K562 (cell line): ENCODE results near the gene ROMO1. TPM values are rescaled to one million over a fixed set of nuclear protein-coding genes. Genes with fewer than 3 reads are reported as not detected.
A peak's percentile ranks its signal among the peaks of the same experiment; 100 is the strongest.

Source experiments
- CBFA2T3 ChIP-seq: fragments of 450-650 bp; IDR thresholded peaks from 2 replicates; pipeline ENCODE4 v1.6.1; 2017
- CC2D1A ChIP-seq: fragments of 450-650 bp; IDR thresholded peaks from 2 replicates; pipeline ENCODE4 v1.6.1; 2017; ENCODE audit warnings: mild to moderate bottlenecking
- CEBPZ ChIP-seq: fragments of 150-350 bp; IDR thresholded peaks from 2 replicates; pipeline ENCODE4 v1.6.1; 2014; ENCODE audit warnings: low read depth, mild to moderate bottlenecking, low read length, borderline replicate concordance
- HDAC1 ChIP-seq, 2 experiments: fragments of 450-650 bp; IDR thresholded peaks; 2 replicates each; pipeline ENCODE4 v1.6.1; 2016 to 2017; ENCODE audit warnings: inconsistent platforms in 1 of 2, mild to moderate bottlenecking in 1 of 2, moderate library complexity in 1 of 2
- HDAC2 ChIP-seq: fragments of 450-650 bp; IDR thresholded peaks from 2 replicates; pipeline ENCODE4 v1.6.1; 2016; ENCODE audit warnings: mild to moderate bottlenecking
- KAT7 ChIP-seq: sonication (generic); formaldehyde crosslinking; IDR thresholded peaks from 2 replicates; pipeline ENCODE4 v1.8.0; 2022; ENCODE audit warnings: missing genetic modification reagents, mild to moderate bottlenecking, borderline replicate concordance
- L3MBTL2 ChIP-seq: fragments of 450-650 bp; IDR thresholded peaks from 2 replicates; pipeline ENCODE4 v1.6.1; 2016; ENCODE audit warnings: mild to moderate bottlenecking, moderate library complexity
- LEF1 ChIP-seq: fragments of 450-650 bp; IDR thresholded peaks from 2 replicates; pipeline ENCODE4 v1.6.1; 2016; ENCODE audit warnings: mild to moderate bottlenecking
- NCOA4 ChIP-seq: fragments of 450-650 bp; IDR thresholded peaks from 2 replicates; pipeline ENCODE4 v1.6.1; 2018; ENCODE audit warnings: mild to moderate bottlenecking; ENCODE audit not compliant: partially characterized antibody
- POLR2G ChIP-seq: fragments of 200-400 bp; formaldehyde crosslinking; IDR thresholded peaks from 2 replicates; pipeline ENCODE4 v1.6.1; 2017; ENCODE audit warnings: low read depth, mild to moderate bottlenecking, antibody characterized with exemption, low read length, moderate library complexity
- SMARCC2 ChIP-seq: fragments of 450-650 bp; IDR thresholded peaks from 2 replicates; pipeline ENCODE4 v1.6.1; 2017; ENCODE audit warnings: antibody characterized with exemption, moderate library complexity, mild to moderate bottlenecking, low read depth
- YY1 ChIP-seq, 3 experiments: IDR thresholded peaks; 2 replicates each; pipeline ENCODE4 v1.6.1; 2011; ENCODE audit warnings: low read length in 2 of 3, mild to moderate bottlenecking in 2 of 3, moderate library complexity in 2 of 3, borderline replicate concordance in 1 of 3, control low read depth in 1 of 3, low read depth in 1 of 3; ENCODE audit not compliant: insufficient read depth in 3 of 3, insufficient replicate concordance in 2 of 3, control insufficient read depth in 1 of 3, insufficient read length in 1 of 3; ENCODE audit errors: extremely low read depth in 1 of 3
- ZNF644 ChIP-seq: fragments of 200-800 bp; sonication (Bioruptor generic); IDR thresholded peaks from 2 replicates; pipeline ENCODE4 v1.6.1; 2016; ENCODE audit warnings: low read depth, missing genetic modification characterization, missing compliant biosample characterization
- polyA plus RNA-seq, 8 experiments: library from polyadenylated mRNA; depleted of rRNA in 4 of 8; stranded (reverse) in 5 of 8; unstranded in 3 of 8; fragments of >200 nt; fragmentation: Nextera tagmentation in 2 of 8; fragmentation: Illumina TruSeq in 1 of 8; extraction: Ambion mirVana in 2 of 8; extraction: Trizol in 1 of 8; gene quantifications; 2 replicates each; pipeline versions ENCODE4 v1.2.1 to v1.2.3, GENCODE V29; 2011 to 2014; ENCODE audit warnings: inconsistent platforms in 1 of 8, missing spikeins in 1 of 8
- total RNA-seq, 7 experiments: library from RNA; depleted of rRNA in 6 of 7; stranded (reverse); fragments of >200 nt in 6 of 7; fragmentation: Illumina TruSeq in 2 of 7; extraction: Trizol in 2 of 7; gene quantifications; 2 replicates each; pipeline versions ENCODE4 v1.2.1 to v1.2.3, GENCODE V29; 2011 to 2021; ENCODE audit warnings: low replicate concordance in 1 of 7
- TF ChIP-seq, protein P1 (sequence below): fragments of 450-650 bp; formaldehyde crosslinking; IDR thresholded peaks from 2 replicates; pipeline ENCODE4 v1.4.0; 2022; ENCODE audit warnings: mild to moderate bottlenecking, moderate library complexity
- TF ChIP-seq, protein P2 (sequence below): sonication (generic); formaldehyde crosslinking; IDR thresholded peaks from 2 replicates; pipeline ENCODE4 v1.8.0; 2022; ENCODE audit warnings: missing genetic modification reagents, mild to moderate bottlenecking, borderline replicate concordance

The ROMO1 gene
- total and polyA plus RNA-seq, 9 of the 15 experiments (the other 6 are each of a cell fraction or from before 2014, with no cell fraction given) = 31.8 to 741 (median 226) TPM

- TF ChIP-seq KAT7 (CRISPR knock-in tag) (no peak), CC2D1A (peak; percentile 31; the same call in 1 of the 2 replicates), NCOA4 (no peak), HDAC2 (peak; percentile 45; the same call in 1 of the 2 replicates), SMARCC2 (peak; percentile 75; the same call in 1 of the 2 replicates), HDAC1 (IDR thresholded peaks at IDR 0.05) (peak in 1 of 2 experiments; percentile 52; a peak in 1 of 4 replicates), POLR2G (peak; percentile 64), YY1 (IDR thresholded peaks at IDR 0.05; ENCODE audit: borderline replicate concordance in 1 of 3, control insufficient read depth in 1 of 3, extremely low read depth in 1 of 3, insufficient read depth in 3 of 3, insufficient read length in 1 of 3, insufficient replicate concordance in 2 of 3, low read depth in 1 of 3, low read length in 2 of 3) (peak in 2 of 3 experiments; percentile 61 to 72), L3MBTL2 (peak; percentile 50; the same call in 1 of the 2 replicates), LEF1 (peak; percentile 84), CBFA2T3 (no peak), ZNF644 (tag) (peak; percentile 86), CEBPZ (no peak)
- TF ChIP-seq, protein P1, sequence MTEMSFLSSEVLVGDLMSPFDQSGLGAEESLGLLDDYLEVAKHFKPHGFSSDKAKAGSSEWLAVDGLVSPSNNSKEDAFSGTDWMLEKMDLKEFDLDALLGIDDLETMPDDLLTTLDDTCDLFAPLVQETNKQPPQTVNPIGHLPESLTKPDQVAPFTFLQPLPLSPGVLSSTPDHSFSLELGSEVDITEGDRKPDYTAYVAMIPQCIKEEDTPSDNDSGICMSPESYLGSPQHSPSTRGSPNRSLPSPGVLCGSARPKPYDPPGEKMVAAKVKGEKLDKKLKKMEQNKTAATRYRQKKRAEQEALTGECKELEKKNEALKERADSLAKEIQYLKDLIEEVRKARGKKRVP (CRISPR knock-in tag) = 0 out of 2 replicates have a peak, but pooled peaks have one; percentile 13
- TF ChIP-seq, protein P2, sequence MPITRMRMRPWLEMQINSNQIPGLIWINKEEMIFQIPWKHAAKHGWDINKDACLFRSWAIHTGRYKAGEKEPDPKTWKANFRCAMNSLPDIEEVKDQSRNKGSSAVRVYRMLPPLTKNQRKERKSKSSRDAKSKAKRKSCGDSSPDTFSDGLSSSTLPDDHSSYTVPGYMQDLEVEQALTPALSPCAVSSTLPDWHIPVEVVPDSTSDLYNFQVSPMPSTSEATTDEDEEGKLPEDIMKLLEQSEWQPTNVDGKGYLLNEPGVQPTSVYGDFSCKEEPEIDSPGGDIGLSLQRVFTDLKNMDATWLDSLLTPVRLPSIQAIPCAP = no peak
Measured at GRCh38 chr20:35743693-35744491, 44.7 kb downstream of the ROMO1 start (continued).
